WTC11 (cell line): Measurements from ENCODE around the gene CTIF. TPM values are rescaled to one million over a fixed set of nuclear protein-coding genes. Genes with fewer than 3 reads are reported as not detected.

Experiments
- ATAC-seq: fragments of 200-7000 bp; cut with Tn5 transposase; 2 replicates; pipeline ENCODE4 v1.10.0; 2021; ENCODE audit warnings: mild to moderate bottlenecking, moderate library complexity
- CTCF ChIA-PET: fragments of 300-600 bp; sonication (Branson Sonifier 250); formaldehyde crosslinking; loops from one replicate; lab custom pipeline; 2021; ENCODE audit warnings: antibody characterized with exemption; lab: Charles Lee
- POLR2A ChIA-PET: fragments of 350-600 bp; sonication (Branson Sonifier 250); formaldehyde crosslinking; loops from one replicate; lab custom pipeline; 2021; ENCODE audit warnings: antibody characterized with exemption; lab: Charles Lee
- DNase-seq: peaks from one replicate; pipeline ENCODE4 v3.0.0; 2021; ENCODE audit warnings: low spot score
- H3K27ac Mint-ChIP-seq: 2 replicates; pipeline ENCODE4 v1.8.0; 2021; ENCODE audit warnings: mixed read lengths
- H3K27me3 Mint-ChIP-seq: 2 replicates; pipeline ENCODE4 v1.8.0; 2021; ENCODE audit warnings: low read depth, mild to moderate bottlenecking, moderate library complexity, mixed read lengths
- H3K36me3 Mint-ChIP-seq: 2 replicates; pipeline ENCODE4 v1.8.0; 2021; ENCODE audit warnings: mixed read lengths
- H3K4me1 Mint-ChIP-seq: 2 replicates; pipeline ENCODE4 v1.8.0; 2022; ENCODE audit warnings: mixed read lengths
- H3K4me3 Mint-ChIP-seq: 2 replicates; pipeline ENCODE4 v1.8.0; 2021; ENCODE audit warnings: mild to moderate bottlenecking, moderate library complexity, mixed read lengths
- H3K9me3 Mint-ChIP-seq: 2 replicates; pipeline ENCODE4 v1.8.0; 2021; ENCODE audit warnings: mixed read lengths
- ARID4B ChIP-seq: sonication (generic); formaldehyde crosslinking; IDR thresholded peaks from 2 replicates; pipeline ENCODE4 v1.8.0; 2023; ENCODE audit warnings: missing genetic modification reagents, mild to moderate bottlenecking, borderline replicate concordance
- ESRRA ChIP-seq: sonication (generic); formaldehyde crosslinking; IDR thresholded peaks from 2 replicates; pipeline ENCODE4 v1.8.1; 2022; ENCODE audit warnings: mild to moderate bottlenecking, missing genetic modification reagents, borderline replicate concordance
- FOXP1 ChIP-seq: sonication (generic); formaldehyde crosslinking; IDR thresholded peaks from 2 replicates; pipeline ENCODE4 v1.8.0; 2022; ENCODE audit warnings: missing genetic modification reagents, mild to moderate bottlenecking, moderate library complexity, borderline replicate concordance
- JUN ChIP-seq: sonication (generic); formaldehyde crosslinking; IDR thresholded peaks from 2 replicates; pipeline ENCODE4 v1.8.0; 2023; ENCODE audit warnings: mild to moderate bottlenecking, missing genetic modification reagents
- MLX ChIP-seq: sonication (generic); formaldehyde crosslinking; IDR thresholded peaks from 2 replicates; pipeline ENCODE4 v1.8.1; 2023; ENCODE audit warnings: mild to moderate bottlenecking, missing genetic modification reagents, moderate library complexity
- NFATC4 ChIP-seq: fragments of 250-450 bp; sonication (Bioruptor Pico); IDR thresholded peaks from 2 replicates; pipeline ENCODE4 v1.9.0; 2021; ENCODE audit warnings: mild to moderate bottlenecking
- NFYB ChIP-seq: sonication (generic); formaldehyde crosslinking; conservative IDR thresholded peaks from 2 replicates; pipeline ENCODE4 v1.8.0; 2022; ENCODE audit warnings: low read depth, missing genetic modification reagents
- NR1H2 ChIP-seq: sonication (generic); formaldehyde crosslinking; IDR thresholded peaks from 2 replicates; pipeline ENCODE4 v1.9.0; 2021; ENCODE audit warnings: mild to moderate bottlenecking, moderate library complexity, missing genetic modification reagents
- RELA ChIP-seq: sonication (generic); formaldehyde crosslinking; IDR thresholded peaks from 2 replicates; pipeline ENCODE4 v1.8.1; 2022; ENCODE audit warnings: missing genetic modification reagents, mild to moderate bottlenecking, borderline replicate concordance
- SMAD4 ChIP-seq: sonication (generic); formaldehyde crosslinking; IDR thresholded peaks from 2 replicates; pipeline ENCODE4 v1.8.0; 2022; ENCODE audit warnings: mild to moderate bottlenecking, missing genetic modification reagents
- TCF7 ChIP-seq: sonication (generic); formaldehyde crosslinking; IDR thresholded peaks from 2 replicates; pipeline ENCODE4 v1.8.0; 2022; ENCODE audit warnings: mild to moderate bottlenecking, low read depth, missing genetic modification reagents, moderate library complexity
- TEAD4 ChIP-seq: sonication (generic); formaldehyde crosslinking; IDR thresholded peaks from 2 replicates; pipeline ENCODE4 v1.8.0; 2022; ENCODE audit warnings: mild to moderate bottlenecking, missing genetic modification reagents
- ZNF121 ChIP-seq: sonication (generic); formaldehyde crosslinking; IDR thresholded peaks from 2 replicates; pipeline ENCODE4 v1.8.0; 2023; ENCODE audit warnings: missing genetic modification reagents
- ZNF138 ChIP-seq: sonication (generic); formaldehyde crosslinking; conservative IDR thresholded peaks from 2 replicates; pipeline ENCODE4 v1.8.1; 2022; ENCODE audit warnings: mild to moderate bottlenecking, moderate library complexity, missing genetic modification reagents
- ZNF263 ChIP-seq: sonication (generic); formaldehyde crosslinking; IDR thresholded peaks from 2 replicates; pipeline ENCODE4 v1.8.1; 2022; ENCODE audit warnings: low read depth, mild to moderate bottlenecking, moderate library complexity, missing genetic modification reagents
- ZNF281 ChIP-seq: sonication (generic); formaldehyde crosslinking; IDR thresholded peaks from 2 replicates; pipeline ENCODE4 v1.8.0; 2023; ENCODE audit warnings: mild to moderate bottlenecking, missing genetic modification reagents
- ZNF396 ChIP-seq: fragments of 250-450 bp; sonication (Bioruptor Pico); IDR thresholded peaks from 2 replicates; pipeline ENCODE4 v1.8.0; 2021; ENCODE audit warnings: mild to moderate bottlenecking, moderate library complexity, borderline replicate concordance
- ZNF423 ChIP-seq: fragments of 250-450 bp; sonication (Bioruptor Pico); IDR thresholded peaks from 2 replicates; pipeline ENCODE4 v2.1.2; 2022; ENCODE audit warnings: mild to moderate bottlenecking, moderate library complexity
- ZNF671 ChIP-seq: fragments of 250-450 bp; sonication (Bioruptor Pico); IDR thresholded peaks from 2 replicates; pipeline ENCODE4 v1.8.0; 2021; ENCODE audit warnings: mild to moderate bottlenecking
- ZSCAN18 ChIP-seq: fragments of 250-450 bp; sonication (Bioruptor Pico); IDR thresholded peaks from 2 replicates; pipeline ENCODE4 v2.1.2; 2022; ENCODE audit warnings: mild to moderate bottlenecking, moderate library complexity
- total RNA-seq: library from RNA; stranded (reverse); gene quantifications from 3 replicates; pipeline ENCODE4 v1.2.3, GENCODE V29; 2021

Gene CTIF
- total RNA-seq, 1 experiment from 2014 or later, result 28.5 TPM

GRCh38 chr18:48608581-48608980 lies 69.8 kb downstream of the CTIF start:
- H3K27me3 Mint-ChIP-seq, result no peaks in the 10 kb centered on the region
- no peak for TF ChIP-seq ZNF263 (CRISPR knock-in tag)
- no peak for TF ChIP-seq NFATC4
- no peak for TF ChIP-seq ZNF121 (CRISPR knock-in tag)
- TF ChIP-seq SMAD4, result no peak
- TF ChIP-seq TCF7 (CRISPR knock-in tag), result no peak
- TF ChIP-seq JUN (CRISPR knock-in tag), result no peak
- no peak for TF ChIP-seq ZNF281 (CRISPR knock-in tag)
- H3K9me3 Mint-ChIP-seq, result no peaks in the 10 kb centered on the region
- POLR2A ChIA-PET, result no interaction called here
- DNase-seq, result no peak
- ATAC-seq, result no peak
- H3K4me3 Mint-ChIP-seq, result no peak overlapping the region
- H3K4me1 Mint-ChIP-seq, result peaks cover 18% of the 10 kb centered on the region
- CTCF ChIA-PET, result interaction anchor here (0.8 to 1.2 kb wide), 4 partner anchors 13 to 163 kb away, joined by 3 to 4 read pairs (median 4); no protein-coding TSS in a partner anchor
- no peaks in the 10 kb centered on the region for H3K36me3 Mint-ChIP-seq
- no peak overlapping the region for H3K27ac Mint-ChIP-seq

GRCh38 chr18:48609114-48609513 lies 70.3 kb downstream of the CTIF start:
- POLR2A ChIA-PET, result no interaction called here
- no peaks in the 10 kb centered on the region for H3K27me3 Mint-ChIP-seq
- H3K27ac Mint-ChIP-seq, result no peak overlapping the region
- no peak overlapping the region for H3K4me3 Mint-ChIP-seq
- H3K9me3 Mint-ChIP-seq, result no peaks in the 10 kb centered on the region
- peaks cover 24% of the 10 kb centered on the region for H3K4me1 Mint-ChIP-seq
- no peak for TF ChIP-seq NR1H2 (CRISPR knock-in tag)
- TF ChIP-seq TEAD4, result no peak
- no peak for TF ChIP-seq FOXP1 (CRISPR knock-in tag)
- TF ChIP-seq ARID4B (CRISPR knock-in tag), result no peak
- CTCF ChIA-PET, result interaction anchor here (1.0 to 1.2 kb wide), 2 partner anchors 55 to 164 kb away, joined by 3 to 4 read pairs; no protein-coding TSS in a partner anchor
- ATAC-seq, result no peak
- no peaks in the 10 kb centered on the region for H3K36me3 Mint-ChIP-seq
- no peak for DNase-seq

GRCh38 chr18:48609820-48610815 lies 71.3 kb downstream of the CTIF start:
- H3K4me3 Mint-ChIP-seq, result no peak overlapping the region
- ChIA-PET POLR2A (no interaction called here), CTCF (interaction anchor here (1.1 kb wide), 1 partner anchor 30 kb away, joined by 3 read pairs; no protein-coding TSS in a partner anchor)
- no peaks in the 10 kb centered on the region for H3K9me3 Mint-ChIP-seq
- no peaks in the 10 kb centered on the region for H3K27me3 Mint-ChIP-seq
- H3K27ac Mint-ChIP-seq, result peak overlapping the region; percentile 3; the same call in 1 of the 2 replicates
- peaks cover 25% of the 10 kb centered on the region for H3K4me1 Mint-ChIP-seq
- ATAC-seq (no peak), DNase-seq (no peak)
- H3K36me3 Mint-ChIP-seq, result no peaks in the 10 kb centered on the region
- TF ChIP-seq ZNF396 (CRISPR knock-in tag), result no peak
- TF ChIP-seq TCF7 (CRISPR knock-in tag), result no peak
- TF ChIP-seq ZNF423, result no peak
- no peak for TF ChIP-seq RELA (CRISPR knock-in tag)
- TF ChIP-seq NFYB (CRISPR knock-in tag), result no peak
- no peak for TF ChIP-seq ZNF138 (CRISPR knock-in tag)
- no peak for TF ChIP-seq MLX (CRISPR knock-in tag)
- no peak for TF ChIP-seq ZSCAN18 (CRISPR knock-in tag)
- TF ChIP-seq ESRRA (CRISPR knock-in tag), result no peak
- no peak for TF ChIP-seq ZNF671 (CRISPR knock-in tag)
